ENCODE results near the gene ZCCHC7. TPM values are rescaled to one million over a fixed set of nuclear protein-coding genes. Genes with fewer than 3 reads are reported as not detected.

The ZCCHC7 gene
- total and polyA plus RNA-seq, 2 of the 8 experiments (the other 6 are each of a cell fraction or from before 2014, with no cell fraction given) = 12.2 to 27.5 TPM

- H2BK20ac ChIP-seq (ENCODE audit: low read length) = no peak overlapping the region
- no peak overlapping the region for H3K4me2 ChIP-seq (ENCODE audit: insufficient read depth in 1 of 2, low read depth in 2 of 2, low read length in 2 of 2)
- H3K79me1 ChIP-seq (ENCODE audit: low read depth, low read length) = no peaks in the 10 kb centered on the region
- DNase-seq (ENCODE audit: low read depth in 1 of 2, low spot score in 2 of 2) = no peak
- H3K27ac ChIP-seq (ENCODE audit: low read depth, low read length) = no peak overlapping the region
- H2AFZ ChIP-seq (ENCODE audit: low read length) = no peak overlapping the region
- no peak overlapping the region for H3K18ac ChIP-seq (ENCODE audit: extremely low read depth, low read length)
- H3K27me3 ChIP-seq (replicated peaks in 1 of 4; ENCODE audit: control insufficient read depth in 3 of 4, extremely low read depth in 1 of 4, insufficient read depth in 3 of 4, low read length in 3 of 4) = no peaks in the 10 kb centered on the region
- no peaks in the 10 kb centered on the region for H3K36me3 ChIP-seq (ENCODE audit: control insufficient read depth in 2 of 4, insufficient read depth in 4 of 4, low read length in 3 of 4)
- no peak overlapping the region for H4K91ac ChIP-seq (replicated peaks; ENCODE audit: insufficient read length, low read length)
- H3K4ac ChIP-seq (replicated peaks; ENCODE audit: insufficient read length, low read depth, low read length) = no peak overlapping the region
- TF ChIP-seq TBP (IDR thresholded peaks at IDR 0.05; ENCODE audit: low read depth, low read length) (no peak), CHD2 (IDR thresholded peaks at IDR 0.05; ENCODE audit: low read length) (no peak), JUND (IDR thresholded peaks at IDR 0.05; ENCODE audit: low read length) (no peak), POU5F1 (IDR thresholded peaks at IDR 0.05; ENCODE audit: low read depth, low read length) (no peak), NRF1 (IDR thresholded peaks at IDR 0.05; ENCODE audit: low read depth, low read length) (no peak), CBX8 (IDR thresholded peaks at IDR 0.05; ENCODE audit: borderline replicate concordance, low read depth, low read length) (no peak), POLR2AphosphoS5 (IDR thresholded peaks at IDR 0.05; ENCODE audit: low read depth, low read length) (no peak), MAX (IDR thresholded peaks at IDR 0.05) (no peak), POLR2A (IDR thresholded peaks at IDR 0.05; ENCODE audit: control extremely low read depth in 1 of 2, low read depth in 2 of 2, low read length in 2 of 2) (no peak), TCF12 (IDR thresholded peaks at IDR 0.05; ENCODE audit: low read depth, low read length) (no peak)
- H2AK5ac ChIP-seq (ENCODE audit: low read depth, low read length) = no peak overlapping the region
- no peak overlapping the region for H2BK15ac ChIP-seq (ENCODE audit: low read length)
- no peak overlapping the region for H3K23ac ChIP-seq (ENCODE audit: insufficient read length)
- H3K4me1 ChIP-seq (replicated peaks in 1 of 4; ENCODE audit: control insufficient read depth in 3 of 4, insufficient read depth in 4 of 4, low read length in 3 of 4) = peaks cover 0 to 13% (median 6%) of the 10 kb centered on the region in 4 experiments; a peak in 4 of 7 replicates
- H3K9me3 ChIP-seq (ENCODE audit: insufficient read depth in 2 of 2, low read depth in 1 of 2, low read length in 1 of 2) = no peaks in the 10 kb centered on the region
- H3K56ac ChIP-seq (replicated peaks; ENCODE audit: insufficient read length, low read depth, low read length) = no peak overlapping the region
- no peak overlapping the region for H4K8ac ChIP-seq (ENCODE audit: extremely low read depth, insufficient read depth, low read length)
- no peak overlapping the region for H3K14ac ChIP-seq (ENCODE audit: insufficient read length)
- ChIA-PET CTCF (ENCODE audit: partially characterized antibody) (interaction anchor here (0.7 kb wide), 1 partner anchor 8 kb away, joined by 3 read pairs; no protein-coding TSS in a partner anchor), POLR2A (ENCODE audit: partially characterized antibody) (no interaction called here)
- H4K5ac ChIP-seq (ENCODE audit: insufficient read length, low read depth, low read length) = no peak overlapping the region
- H4K20me1 ChIP-seq (replicated peaks in 1 of 2; ENCODE audit: control insufficient read depth in 1 of 2, insufficient read depth in 2 of 2, low read length in 2 of 2) = no peaks in the 10 kb centered on the region
- H2BK120ac ChIP-seq (replicated peaks; ENCODE audit: low read depth, low read length) = no peak overlapping the region
- FAIRE-seq = no peak
- H3K9ac ChIP-seq (replicated peaks in 1 of 4; ENCODE audit: extremely low read depth in 1 of 4, low read depth in 3 of 4, low read length in 3 of 4) = no peak overlapping the region
- H3K4me3 ChIP-seq (ENCODE audit: extremely low read depth in 1 of 4, insufficient read depth in 2 of 4, low read depth in 3 of 4, low read length in 4 of 4) = no peak overlapping the region
- H3K23me2 ChIP-seq (ENCODE audit: low read depth, low read length) = no peaks in the 10 kb centered on the region
- peaks cover 0 to 10% of the 10 kb centered on the region in 2 experiments; a peak in 1 of 4 replicates for H3K79me2 ChIP-seq (ENCODE audit: control insufficient read depth in 1 of 2, insufficient read depth in 2 of 2, low read length in 2 of 2)
- H2BK5ac ChIP-seq (ENCODE audit: low read depth, low read length) = no peak overlapping the region
- H2BK12ac ChIP-seq (ENCODE audit: low read depth, low read length) = no peak overlapping the region
Observed at GRCh38 chr9:37248651-37249163, 128.3 kb downstream of the ZCCHC7 start.
